ENCODE data around the gene CD209.
"Not testable (repeated sequence)": the region's sequence is repeated elsewhere in the genome, so short reads cannot be mapped to it uniquely, and the experiment has no call there.

CD209 gene

GRCh38 chr19:7746903-7747884 is at the start of gene CD209:
CD209 (minus strand) TSS chr19:7747534; CDS start chr19:7747511, 23 bp downstream.
- no peak for DNase-seq

GRCh38 chr19:7795555-7796161 is 48.3 kb upstream of the CD209 start:
- DNase-seq: no peak

GRCh38 chr19:7793493-7793892 is 46.2 kb upstream of the CD209 start:
- no peak for DNase-seq

- not testable (repeated sequence) for DNase-seq
Observed at GRCh38 chr19:7792701-7793100, 45.4 kb upstream of the CD209 start.

- no peak for DNase-seq
Observed at GRCh38 chr19:7792281-7792680, 44.9 kb upstream of the CD209 start.

- no peak for DNase-seq
Observed at GRCh38 chr19:7790416-7790815, 43.1 kb upstream of the CD209 start.

- no peak for DNase-seq
Observed at GRCh38 chr19:7789447-7789846, 42.1 kb upstream of the CD209 start.

- DNase-seq: no peak
Observed at GRCh38 chr19:7788933-7789323, 41.6 kb upstream of the CD209 start.

- DNase-seq: no peak
Observed at GRCh38 chr19:7788178-7788932, 41.0 kb upstream of the CD209 start.

- DNase-seq: no peak
Observed at GRCh38 chr19:7787602-7788177, 40.4 kb upstream of the CD209 start.

GRCh38 chr19:7787141-7787540 is 39.8 kb upstream of the CD209 start:
- DNase-seq: no peak

- DNase-seq: no peak
Observed at GRCh38 chr19:7784856-7785255, 37.5 kb upstream of the CD209 start.

- no peak for DNase-seq
Observed at GRCh38 chr19:7783991-7784423, 36.7 kb upstream of the CD209 start.

- no peak for DNase-seq
Observed at GRCh38 chr19:7781157-7781556, 33.8 kb upstream of the CD209 start.

GRCh38 chr19:7779631-7780486 is 32.5 kb upstream of the CD209 start:
- no peak for DNase-seq

GRCh38 chr19:7778081-7778480 is 30.7 kb upstream of the CD209 start:
- DNase-seq: no peak

- DNase-seq: no peak
Observed at GRCh38 chr19:7775761-7776160, 28.4 kb upstream of the CD209 start.

GRCh38 chr19:7773841-7774240 is 26.5 kb upstream of the CD209 start:
- DNase-seq: no peak

- no peak for DNase-seq
Observed at GRCh38 chr19:7772752-7773291, 25.5 kb upstream of the CD209 start.

GRCh38 chr19:7771072-7771471 is 23.7 kb upstream of the CD209 start:
- no peak for DNase-seq

- DNase-seq: no peak
Observed at GRCh38 chr19:7769171-7769570, 21.8 kb upstream of the CD209 start.

GRCh38 chr19:7767487-7767886 is 20.2 kb upstream of the CD209 start:
- DNase-seq: no peak

Data from NCI-H2029 treated with DMSO at 0.1 percent for 48 hours (cell line).